Mesenchymal stem cell (in vitro differentiated cells and primary cell): Measurements from ENCODE around the gene IGSF23.

Experiments used
- DNase-seq: peaks from one replicate; pipeline ENCODE4 v3.0.0-alpha.2; 2013
- H2AFZ ChIP-seq: one replicate; pipeline ENCODE4 v1.6.1; 2013; ENCODE audit warnings: low read depth, mild to moderate bottlenecking, control low read depth, inconsistent platforms, low read length, moderate library complexity
- H2AK5ac ChIP-seq: 2 replicates; pipeline ENCODE4 v1.6.1; 2013; ENCODE audit warnings: low read length, moderate library complexity, mild to moderate bottlenecking, inconsistent platforms; ENCODE audit not compliant: severe bottlenecking
- H2BK120ac ChIP-seq: one replicate; pipeline ENCODE4 v1.6.1; 2013; ENCODE audit warnings: low read depth, mild to moderate bottlenecking, inconsistent platforms, low read length, moderate library complexity
- H2BK12ac ChIP-seq, 2 experiments: one replicate each; pipeline ENCODE4 v1.6.1; 2013; ENCODE audit warnings: inconsistent platforms in 2 of 2, low read length in 2 of 2, mild to moderate bottlenecking in 2 of 2, moderate library complexity in 2 of 2, control low read depth in 1 of 2
- H2BK15ac ChIP-seq: one replicate; pipeline ENCODE4 v1.6.1; 2013; ENCODE audit warnings: mild to moderate bottlenecking, low read depth, inconsistent platforms; ENCODE audit not compliant: poor library complexity, severe bottlenecking
- H2BK5ac ChIP-seq: 2 replicates; pipeline ENCODE4 v1.6.1; 2013; ENCODE audit warnings: low read depth, mild to moderate bottlenecking, low read length, control low read depth, inconsistent platforms; ENCODE audit not compliant: poor library complexity, severe bottlenecking
- H3K14ac ChIP-seq, 2 experiments: one replicate each; pipeline ENCODE4 v1.6.1; 2013; ENCODE audit warnings: inconsistent platforms in 2 of 2, low read length in 2 of 2, control low read depth in 1 of 2, mild to moderate bottlenecking in 1 of 2, moderate library complexity in 1 of 2
- H3K18ac ChIP-seq, 2 experiments: one replicate each; pipeline ENCODE4 v1.6.1; 2013; ENCODE audit warnings: inconsistent platforms in 2 of 2, low read length in 2 of 2, control low read depth in 1 of 2, low read depth in 1 of 2, mild to moderate bottlenecking in 1 of 2
- H3K23ac ChIP-seq, 2 experiments: one replicate each; pipeline ENCODE4 v1.6.1; 2013; ENCODE audit warnings: inconsistent platforms in 2 of 2, low read length in 2 of 2, mild to moderate bottlenecking in 2 of 2, moderate library complexity in 2 of 2, control low read depth in 1 of 2
- H3K27ac ChIP-seq: 2 replicates; pipeline ENCODE4 v1.5.1; 2013; ENCODE audit warnings: mild to moderate bottlenecking, moderate library complexity, low read length, control low read depth, inconsistent platforms; ENCODE audit not compliant: poor library complexity, severe bottlenecking
- H3K27me3 ChIP-seq, 2 experiments: 2 replicates each; pipeline versions ENCODE4 v1.6.1 to v1.7.0; 2013; ENCODE audit warnings: low read length in 2 of 2, mild to moderate bottlenecking in 2 of 2, moderate library complexity in 2 of 2, control low read depth in 1 of 2, inconsistent platforms in 1 of 2; ENCODE audit not compliant: control insufficient read depth in 1 of 2, insufficient read depth in 1 of 2
- H3K36me3 ChIP-seq, 2 experiments: 2 replicates each; pipeline versions ENCODE4 v1.6.1 to v1.7.0; 2013; ENCODE audit warnings: low read length in 2 of 2, control low read depth in 1 of 2, inconsistent platforms in 1 of 2, low read depth in 1 of 2, mild to moderate bottlenecking in 1 of 2; ENCODE audit not compliant: insufficient read depth in 2 of 2, control insufficient read depth in 1 of 2
- H3K4ac ChIP-seq, 2 experiments: one replicate each; pipeline ENCODE4 v1.6.1; 2013; ENCODE audit warnings: inconsistent platforms in 2 of 2, low read length in 2 of 2, mild to moderate bottlenecking in 2 of 2, moderate library complexity in 2 of 2, control low read depth in 1 of 2, low read depth in 1 of 2
- H3K4me1 ChIP-seq: 2 replicates; pipeline ENCODE4 v1.6.1; 2013; ENCODE audit warnings: low read depth, low read length, control low read depth; ENCODE audit not compliant: control insufficient read depth, insufficient read depth
- H3K4me2 ChIP-seq: 2 replicates; pipeline ENCODE4 v1.6.1; 2013; ENCODE audit warnings: low read length, mild to moderate bottlenecking, inconsistent platforms; ENCODE audit not compliant: poor library complexity, severe bottlenecking
- H3K4me3 ChIP-seq, 2 experiments: 2 replicates each; pipeline versions ENCODE4 v1.5.1 to v1.7.0; 2013; ENCODE audit warnings: low read length in 2 of 2, mild to moderate bottlenecking in 2 of 2, control low read depth in 1 of 2, low read depth in 1 of 2; ENCODE audit not compliant: insufficient read depth in 1 of 2
- H3K79me1 ChIP-seq: replicated peaks from 2 replicates; pipeline ENCODE4 v1.6.1; 2013; ENCODE audit warnings: mild to moderate bottlenecking, control low read depth, low read length, inconsistent platforms; ENCODE audit not compliant: poor library complexity, severe bottlenecking
- H3K9ac ChIP-seq: 2 replicates; pipeline ENCODE4 v1.7.0; 2013; ENCODE audit warnings: mild to moderate bottlenecking, low read length, moderate library complexity
- H3K9me3 ChIP-seq: 2 replicates; pipeline ENCODE4 v1.7.0; 2013; ENCODE audit warnings: mild to moderate bottlenecking, low read length; ENCODE audit not compliant: control insufficient read depth
- H4K8ac ChIP-seq: one replicate; pipeline ENCODE4 v1.6.1; 2013; ENCODE audit warnings: inconsistent platforms, mild to moderate bottlenecking, low read length, moderate library complexity
- H4K91ac ChIP-seq: one replicate; pipeline ENCODE4 v1.6.1; 2013; ENCODE audit warnings: mild to moderate bottlenecking, low read length, inconsistent platforms
- WGBS: methylation state at CpG from one replicate; pipeline ENCODE4 v1.1.7; 2013; ENCODE audit warnings: mixed read lengths; 5-methylcytosine and 5-hydroxymethylcytosine counted together

The IGSF23 gene

DNA sequence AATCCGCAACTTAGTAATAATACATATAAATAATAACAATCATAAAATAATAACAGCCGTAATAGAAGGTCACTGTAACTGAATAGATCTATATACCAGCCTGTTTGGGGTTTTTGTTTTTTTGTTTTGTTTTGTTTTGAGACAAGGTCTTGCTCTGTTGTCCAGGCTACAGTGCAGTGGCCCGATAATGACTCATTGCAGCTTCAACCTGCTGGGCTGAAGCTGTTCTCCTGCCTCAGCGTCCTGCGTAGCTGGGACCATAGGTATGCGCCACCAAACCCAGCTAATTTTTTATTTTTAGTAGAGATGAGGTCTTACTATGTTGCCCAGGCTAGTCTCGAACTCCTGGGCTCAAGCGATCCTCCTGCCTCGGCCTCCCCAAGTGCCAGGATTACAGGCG lies 950 bp downstream of the IGSF23 start:
- WGBS: 96% methylated on average over 9 of the region's 10 CpGs
- no peak for DNase-seq

DNA sequence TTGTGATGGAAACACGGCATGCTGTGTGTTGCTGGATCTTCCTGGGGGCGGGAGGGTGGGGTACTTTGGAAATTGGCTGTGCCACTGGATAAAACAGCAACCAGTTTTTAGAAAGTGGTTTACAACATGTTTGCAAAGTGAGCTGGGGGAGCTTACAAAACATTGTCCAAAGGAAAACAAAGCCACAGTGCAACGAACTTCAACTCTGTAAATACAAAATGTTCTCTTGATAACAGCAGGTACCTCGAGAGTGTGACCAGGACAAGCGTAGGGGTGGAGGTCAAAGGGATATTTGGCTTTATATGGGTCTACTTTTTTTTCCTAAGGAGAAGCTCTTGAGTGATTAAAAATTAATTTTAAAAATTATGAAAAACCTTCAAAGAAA lies 2.5 kb downstream of the IGSF23 start:
- no peak overlapping the region for H2BK5ac ChIP-seq
- H3K36me3 ChIP-seq: no peaks in the 10 kb centered on the region
- H3K9me3 ChIP-seq: no peaks in the 10 kb centered on the region
- no peak overlapping the region for H2BK120ac ChIP-seq
- peaks cover 0 to 18% of the 10 kb centered on the region in 2 experiments for H3K27me3 ChIP-seq
- no peaks in the 10 kb centered on the region for H3K79me1 ChIP-seq
- H3K4me1 ChIP-seq: peaks cover 14% of the 10 kb centered on the region
- no peak overlapping the region for H4K8ac ChIP-seq
- H2BK12ac ChIP-seq: no peak overlapping the region
- no peak overlapping the region for H3K14ac ChIP-seq
- no peak overlapping the region for H2BK15ac ChIP-seq
- WGBS: 78% methylated on average over 2 of the region's 5 CpGs
- no peak overlapping the region for H3K4me2 ChIP-seq
- H4K91ac ChIP-seq: no peak overlapping the region
- no peak overlapping the region for H3K9ac ChIP-seq
- no peak overlapping the region for H3K4me3 ChIP-seq
- H3K27ac ChIP-seq: no peak overlapping the region
- no peak overlapping the region for H2AFZ ChIP-seq
- H2AK5ac ChIP-seq: no peak overlapping the region
- no peak overlapping the region for H3K4ac ChIP-seq
- H3K23ac ChIP-seq: no peak overlapping the region
- DNase-seq: no peak
- H3K18ac ChIP-seq: no peak overlapping the region

More for the DNA sequence above, 950 bp downstream of the IGSF23 start:
- H3K4ac ChIP-seq: no peak overlapping the region
- no peak overlapping the region for H2AK5ac ChIP-seq
- no peak overlapping the region for H3K4me3 ChIP-seq
- H2AFZ ChIP-seq: no peak overlapping the region
- no peak overlapping the region for H3K4me2 ChIP-seq
- H3K23ac ChIP-seq: no peak overlapping the region
- H3K9me3 ChIP-seq: no peaks in the 10 kb centered on the region
- H4K91ac ChIP-seq: no peak overlapping the region
- H3K79me1 ChIP-seq: no peaks in the 10 kb centered on the region
- no peak overlapping the region for H2BK12ac ChIP-seq
- peaks cover 13% of the 10 kb centered on the region for H3K4me1 ChIP-seq
- H2BK120ac ChIP-seq: no peak overlapping the region
- no peak overlapping the region for H3K14ac ChIP-seq
- no peak overlapping the region for H2BK15ac ChIP-seq
- no peak overlapping the region for H3K9ac ChIP-seq
- H3K36me3 ChIP-seq: no peaks in the 10 kb centered on the region
- H4K8ac ChIP-seq: no peak overlapping the region
- H2BK5ac ChIP-seq: no peak overlapping the region
- no peak overlapping the region for H3K18ac ChIP-seq
- no peak overlapping the region for H3K27ac ChIP-seq
- H3K27me3 ChIP-seq: peaks cover 0 to 18% of the 10 kb centered on the region in 2 experiments

DNA sequence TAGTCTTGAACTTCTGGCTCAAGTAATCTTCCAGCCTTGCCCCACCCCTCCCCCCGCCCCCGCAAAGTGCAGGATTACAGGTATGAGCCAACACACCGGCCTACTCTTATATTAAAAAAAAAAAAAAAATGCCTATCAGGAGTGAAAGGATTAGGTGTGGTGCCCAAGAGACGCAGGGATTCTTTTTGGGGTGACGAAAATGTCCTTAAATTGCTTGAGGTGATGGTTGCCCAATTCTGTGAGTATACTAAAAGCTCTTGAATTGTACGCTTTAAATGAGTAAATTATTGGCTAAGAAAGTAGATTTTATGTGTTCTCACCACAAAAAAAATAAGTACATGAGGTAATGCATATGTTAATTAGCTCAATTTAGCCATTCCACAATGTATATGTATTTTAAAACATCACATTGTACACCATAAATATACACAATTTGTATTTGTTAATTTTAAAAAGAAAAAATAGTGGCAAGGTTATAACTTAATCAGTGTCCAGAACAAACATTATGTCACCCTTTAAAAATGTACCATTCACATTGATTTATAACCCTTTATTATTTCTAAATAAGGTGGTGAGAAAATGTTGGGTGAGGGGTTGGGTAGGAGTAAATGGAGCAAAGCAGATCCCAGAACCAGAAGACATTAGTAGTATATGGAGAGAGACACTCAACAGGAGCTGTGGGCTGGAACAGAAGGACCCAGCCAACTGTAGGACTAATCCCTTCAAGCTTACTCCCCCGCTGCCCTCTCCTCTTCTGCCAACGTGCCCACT lies 3.9 kb downstream of the IGSF23 start:
- Histone ChIP-seq H3K9me3 (no peaks in the 10 kb centered on the region), H3K9ac (no peak overlapping the region), H3K36me3 (no peaks in the 10 kb centered on the region), H4K91ac (no peak overlapping the region), H4K8ac (no peak overlapping the region), H2BK5ac (no peak overlapping the region), H2AFZ (no peak overlapping the region), H3K14ac (no peak overlapping the region), H3K4me2 (no peak overlapping the region), H2BK120ac (no peak overlapping the region), H3K27ac (peak overlapping the region; percentile 65), H3K27me3 (peaks cover 0 to 18% of the 10 kb centered on the region in 2 experiments), H3K18ac (no peak overlapping the region), H3K4me1 (peaks cover 19% of the 10 kb centered on the region), H2BK15ac (no peak overlapping the region), H3K79me1 (no peaks in the 10 kb centered on the region), H3K4ac (no peak overlapping the region), H2AK5ac (peak overlapping the region; percentile 55), H3K23ac (no peak overlapping the region), H2BK12ac (no peak overlapping the region), H3K4me3 (no peak overlapping the region)
- no peak for DNase-seq
- WGBS: 76% methylated on average over 4 of the region's 8 CpGs

DNA sequence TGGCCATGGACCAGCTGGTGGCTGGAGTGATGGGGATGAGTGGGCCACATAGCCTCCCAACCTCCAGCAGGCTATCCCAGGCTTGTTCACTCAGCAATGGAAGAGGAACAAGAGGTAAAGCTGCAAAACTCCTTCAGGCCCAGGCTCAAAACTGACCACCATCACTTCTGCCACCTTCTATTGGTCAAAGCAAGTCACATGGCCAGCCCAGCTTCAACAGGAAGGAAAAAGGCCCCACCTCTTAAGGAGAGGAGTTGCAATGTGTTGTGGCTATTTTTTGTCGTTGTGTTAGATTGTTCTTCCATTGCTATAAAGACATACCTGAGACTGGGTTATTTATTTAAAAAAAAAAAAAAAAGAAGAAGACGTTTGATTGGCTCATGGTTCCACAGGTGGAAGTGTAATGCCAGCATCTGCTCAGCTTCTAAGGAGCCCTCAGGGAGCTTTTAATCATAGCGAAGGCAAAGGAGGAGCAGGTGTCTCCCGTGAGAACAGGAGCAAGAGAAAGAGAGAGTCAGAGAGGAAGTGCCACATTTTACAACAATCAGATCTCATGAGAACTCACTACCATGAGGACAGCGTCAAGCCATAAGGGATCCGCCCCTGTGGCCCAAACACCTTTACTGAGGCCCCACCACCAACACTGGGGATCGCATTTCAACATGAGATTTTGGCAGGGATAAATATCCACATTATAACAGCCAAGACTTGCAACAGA lies 5.4 kb downstream of the IGSF23 start:
- H3K14ac ChIP-seq: no peak overlapping the region
- H2AFZ ChIP-seq: no peak overlapping the region
- H4K91ac ChIP-seq: peak overlapping the region; percentile 25
- DNase-seq: no peak
- no peak overlapping the region for H3K18ac ChIP-seq
- H2BK15ac ChIP-seq: no peak overlapping the region
- no peak overlapping the region for H4K8ac ChIP-seq
- no peak overlapping the region for H2BK120ac ChIP-seq
- no peaks in the 10 kb centered on the region for H3K79me1 ChIP-seq
- H3K9ac ChIP-seq: no peak overlapping the region
- H2AK5ac ChIP-seq: peak overlapping the region; percentile 55
- no peak overlapping the region for H2BK5ac ChIP-seq
- peaks cover 28% of the 10 kb centered on the region for H3K4me1 ChIP-seq
- H3K4me3 ChIP-seq: no peak overlapping the region
- H3K27ac ChIP-seq: no peak overlapping the region
- H3K4me2 ChIP-seq: no peak overlapping the region
- peaks cover 0 to 9% of the 10 kb centered on the region in 2 experiments for H3K27me3 ChIP-seq
- 94% methylated on average over 6 of the region's 7 CpGs for WGBS
- H3K23ac ChIP-seq: no peak overlapping the region
- H2BK12ac ChIP-seq: no peak overlapping the region
- H3K36me3 ChIP-seq: no peaks in the 10 kb centered on the region
- no peak overlapping the region for H3K4ac ChIP-seq
- no peaks in the 10 kb centered on the region for H3K9me3 ChIP-seq
